HepG2 (cell line): ENCODE measurements around the gene JMJD8.

ENCODE experiments used
- MYC ChIP-seq: sonication (generic); formaldehyde crosslinking; IDR thresholded peaks from 2 replicates; pipeline ENCODE4 v1.9.0; 2021; ENCODE audit warnings: missing genetic modification reagents, borderline replicate concordance
- TF ChIP-seq, protein P1 (sequence below): sonication (generic); formaldehyde crosslinking; IDR thresholded peaks from 2 replicates; pipeline ENCODE4 v1.4.0; 2020; ENCODE audit warnings: missing genetic modification reagents; ENCODE audit errors: not compliant biosample characterization
- TF ChIP-seq, protein P2 (sequence below): sonication (generic); formaldehyde crosslinking; IDR thresholded peaks from 2 replicates; pipeline ENCODE4 v1.8.1; 2023; ENCODE audit warnings: missing genetic modification reagents, mild to moderate bottlenecking, borderline replicate concordance
- TF ChIP-seq, protein P3 (sequence below): sonication (generic); formaldehyde crosslinking; IDR thresholded peaks from 2 replicates; pipeline ENCODE4 v1.8.1; 2022; ENCODE audit warnings: mild to moderate bottlenecking, missing genetic modification reagents

DNA sequence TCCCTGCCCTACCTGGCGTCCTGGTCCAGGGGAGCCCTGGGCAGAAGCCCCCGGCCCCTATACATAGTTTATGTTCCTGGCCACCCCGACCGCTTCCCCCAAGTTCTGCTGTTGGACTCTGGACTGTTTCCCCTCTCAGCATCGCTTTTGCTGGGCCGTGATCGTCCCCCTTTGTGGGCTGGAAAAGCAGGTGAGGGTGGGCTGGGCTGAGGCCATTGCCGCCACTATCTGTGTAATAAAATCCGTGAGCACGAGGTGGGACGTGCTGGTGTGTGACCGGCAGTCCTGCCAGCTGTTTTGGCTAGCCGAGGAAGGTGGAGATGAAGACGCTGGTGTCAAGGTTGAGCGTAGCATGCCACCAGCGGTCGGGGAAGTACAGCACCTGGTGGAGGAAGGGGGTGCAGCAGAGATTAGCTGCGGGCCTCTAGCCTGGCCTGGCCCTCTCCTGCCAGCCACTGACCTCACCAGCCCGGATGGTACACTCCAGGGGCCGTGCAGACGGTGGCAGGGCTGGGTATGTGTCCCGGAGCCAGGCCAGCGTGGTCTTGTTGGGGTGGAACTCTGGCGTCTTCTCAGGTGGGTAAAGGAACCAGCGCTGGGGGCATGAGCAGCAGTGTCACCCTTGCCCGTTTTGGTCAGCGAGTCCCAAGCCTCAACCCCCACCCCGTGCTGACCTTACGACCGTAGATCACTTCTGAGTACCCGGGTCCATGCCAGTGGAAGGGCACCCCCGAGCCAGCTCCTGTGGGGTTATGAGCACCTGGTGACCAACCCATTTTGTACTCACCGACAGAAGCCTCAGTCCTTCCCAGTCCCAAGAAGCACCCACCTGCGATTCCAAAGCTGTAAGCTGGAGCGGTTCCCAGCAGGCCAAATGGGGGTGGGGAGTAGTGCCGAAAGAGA lies 1.4 kb downstream of the JMJD8 start:
- TF ChIP-seq, protein P1, sequence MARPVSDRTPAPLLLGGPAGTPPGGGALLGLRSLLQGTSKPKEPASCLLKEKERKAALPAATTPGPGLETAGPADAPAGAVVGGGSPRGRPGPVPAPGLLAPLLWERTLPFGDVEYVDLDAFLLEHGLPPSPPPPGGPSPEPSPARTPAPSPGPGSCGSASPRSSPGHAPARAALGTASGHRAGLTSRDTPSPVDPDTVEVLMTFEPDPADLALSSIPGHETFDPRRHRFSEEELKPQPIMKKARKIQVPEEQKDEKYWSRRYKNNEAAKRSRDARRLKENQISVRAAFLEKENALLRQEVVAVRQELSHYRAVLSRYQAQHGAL (CRISPR knock-in tag) = no peak
- no peak for TF ChIP-seq MYC (CRISPR knock-in tag)
- TF ChIP-seq, protein P2, sequence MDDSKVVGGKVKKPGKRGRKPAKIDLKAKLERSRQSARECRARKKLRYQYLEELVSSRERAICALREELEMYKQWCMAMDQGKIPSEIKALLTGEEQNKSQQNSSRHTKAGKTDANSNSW = no peak
- TF ChIP-seq, protein P3, sequence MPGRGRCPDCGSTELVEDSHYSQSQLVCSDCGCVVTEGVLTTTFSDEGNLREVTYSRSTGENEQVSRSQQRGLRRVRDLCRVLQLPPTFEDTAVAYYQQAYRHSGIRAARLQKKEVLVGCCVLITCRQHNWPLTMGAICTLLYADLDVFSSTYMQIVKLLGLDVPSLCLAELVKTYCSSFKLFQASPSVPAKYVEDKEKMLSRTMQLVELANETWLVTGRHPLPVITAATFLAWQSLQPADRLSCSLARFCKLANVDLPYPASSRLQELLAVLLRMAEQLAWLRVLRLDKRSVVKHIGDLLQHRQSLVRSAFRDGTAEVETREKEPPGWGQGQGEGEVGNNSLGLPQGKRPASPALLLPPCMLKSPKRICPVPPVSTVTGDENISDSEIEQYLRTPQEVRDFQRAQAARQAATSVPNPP (CRISPR knock-in tag) = no peak
